NCI-H82 (cell line): ENCODE results near the gene TMEM187.

Source experiments
- DNase-seq: peaks from one replicate; lab custom pipeline; 2025; lab: John Stamatoyannopoulos, UW

Gene TMEM187

GRCh38 chrX:154002215-154002719 is 29.7 kb downstream of the TMEM187 start:
- DNase-seq: peak; percentile 22

GRCh38 chrX:154004315-154004714 is 31.8 kb downstream of the TMEM187 start:
- DNase-seq: no peak

- no peak for DNase-seq
Measured at GRCh38 chrX:154006947-154007346, 34.4 kb downstream of the TMEM187 start.

GRCh38 chrX:154008521-154008920 is 36.0 kb downstream of the TMEM187 start:
- DNase-seq: no peak

- no peak for DNase-seq
Measured at GRCh38 chrX:154010330-154011087, 38.0 kb downstream of the TMEM187 start.

DNA sequence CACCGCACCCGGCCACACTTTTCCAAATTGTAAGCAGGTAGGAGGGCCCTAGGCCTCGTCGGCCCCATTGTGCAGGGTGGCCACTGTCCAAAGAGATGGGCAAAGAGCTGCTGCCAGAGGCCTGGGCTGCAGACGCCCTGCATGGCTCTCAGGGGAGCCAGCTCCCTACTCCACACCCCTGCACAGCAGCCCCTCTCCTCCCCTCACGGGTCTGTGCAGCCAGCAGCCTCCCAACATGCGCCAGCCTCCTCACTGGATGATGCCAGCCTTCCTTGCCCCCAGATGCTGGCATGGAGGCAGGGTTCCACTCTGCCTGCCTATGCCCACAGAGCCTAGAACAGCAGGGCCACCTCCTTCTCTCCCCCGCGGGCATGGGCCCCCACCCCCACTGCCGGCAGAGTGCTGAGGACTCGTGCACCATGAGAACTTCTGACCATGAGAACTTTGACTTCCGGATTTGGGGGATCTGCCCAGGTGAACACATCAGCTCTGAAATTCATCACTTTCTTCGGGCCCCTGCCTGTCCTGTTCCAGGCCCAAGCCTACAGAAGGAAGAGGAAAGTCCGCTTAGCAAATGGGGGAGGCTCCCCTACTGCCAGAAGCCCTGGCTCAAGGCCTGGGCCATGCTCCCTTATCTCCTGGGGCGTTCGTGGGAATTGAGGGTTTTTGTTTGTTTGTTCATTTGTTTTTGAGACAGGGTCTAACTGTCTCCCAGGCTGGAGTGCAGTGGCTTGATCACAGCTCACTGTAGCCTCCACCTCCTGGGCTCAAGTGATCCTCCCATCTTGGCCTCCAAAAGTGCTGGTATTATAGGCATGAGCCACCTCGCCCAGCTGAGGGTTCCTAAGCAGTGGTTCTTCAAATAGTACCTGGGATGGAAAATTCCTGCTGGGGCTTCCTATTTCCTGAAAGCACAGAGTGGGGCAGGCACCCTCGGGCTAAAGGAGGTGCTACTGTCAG is 39.1 kb downstream of the TMEM187 start:
- no peak for DNase-seq

GRCh38 chrX:154012336-154012991 is 39.9 kb downstream of the TMEM187 start:
- DNase-seq: no peak

DNA sequence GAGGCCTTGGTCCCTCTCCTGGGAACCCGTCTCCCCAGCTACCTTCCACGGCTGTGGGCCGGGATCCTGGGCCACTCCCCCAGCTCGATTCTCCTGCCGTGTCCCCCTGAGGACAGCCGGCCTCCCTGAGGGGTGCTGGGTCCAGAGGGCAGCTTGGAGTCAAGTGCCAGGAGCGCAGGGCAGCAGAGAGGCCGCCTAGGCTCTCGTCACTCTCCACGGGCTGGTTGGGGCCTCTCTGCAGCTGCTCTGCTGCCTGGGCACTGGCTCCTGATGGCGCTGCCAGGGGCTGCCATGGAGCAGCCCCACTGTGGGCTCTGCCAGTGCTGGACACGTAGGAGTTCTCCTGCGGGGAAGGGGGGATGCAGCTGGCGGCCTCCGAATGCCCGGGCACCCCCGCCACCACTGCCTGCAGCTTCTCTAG is 40.5 kb downstream of the TMEM187 start:
- no peak for DNase-seq

DNA sequence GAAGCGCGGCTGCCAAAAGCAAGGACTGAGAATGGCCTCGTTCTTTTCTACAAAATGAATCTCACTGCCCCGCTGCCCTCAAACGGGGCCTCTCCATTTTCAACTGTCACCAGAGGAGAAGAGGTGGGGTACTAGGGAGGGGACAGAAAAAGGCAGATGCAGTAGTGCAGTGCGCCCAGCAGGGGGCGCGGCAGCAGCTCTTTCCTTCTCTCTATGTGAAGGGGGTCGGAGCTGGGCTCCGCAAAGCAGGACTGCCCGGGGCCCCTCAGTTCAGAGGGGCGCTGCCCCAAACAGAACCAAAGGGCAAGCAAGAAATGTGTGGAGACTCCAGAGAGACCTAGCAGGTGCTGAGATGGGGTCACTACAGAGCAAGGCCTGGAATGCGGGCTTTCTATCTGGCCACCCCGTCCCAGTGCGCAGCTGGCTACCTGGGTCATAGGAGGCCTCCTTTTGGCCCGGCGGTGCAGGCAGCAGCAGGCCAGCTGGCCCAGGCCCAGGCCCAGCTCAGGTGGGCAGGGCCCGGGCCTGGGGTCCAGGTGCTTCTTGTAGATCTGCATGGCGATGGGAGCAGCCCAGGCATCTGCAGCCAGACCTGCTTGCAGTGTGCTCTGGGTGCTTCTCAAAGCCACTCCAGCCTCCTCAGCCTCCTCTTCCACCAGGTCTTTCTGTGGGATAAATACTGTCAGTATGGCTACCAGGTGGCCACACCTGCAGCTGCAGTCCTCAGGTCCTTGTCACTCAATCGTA is 41.2 kb downstream of the TMEM187 start:
- DNase-seq: peak; percentile 75

DNA sequence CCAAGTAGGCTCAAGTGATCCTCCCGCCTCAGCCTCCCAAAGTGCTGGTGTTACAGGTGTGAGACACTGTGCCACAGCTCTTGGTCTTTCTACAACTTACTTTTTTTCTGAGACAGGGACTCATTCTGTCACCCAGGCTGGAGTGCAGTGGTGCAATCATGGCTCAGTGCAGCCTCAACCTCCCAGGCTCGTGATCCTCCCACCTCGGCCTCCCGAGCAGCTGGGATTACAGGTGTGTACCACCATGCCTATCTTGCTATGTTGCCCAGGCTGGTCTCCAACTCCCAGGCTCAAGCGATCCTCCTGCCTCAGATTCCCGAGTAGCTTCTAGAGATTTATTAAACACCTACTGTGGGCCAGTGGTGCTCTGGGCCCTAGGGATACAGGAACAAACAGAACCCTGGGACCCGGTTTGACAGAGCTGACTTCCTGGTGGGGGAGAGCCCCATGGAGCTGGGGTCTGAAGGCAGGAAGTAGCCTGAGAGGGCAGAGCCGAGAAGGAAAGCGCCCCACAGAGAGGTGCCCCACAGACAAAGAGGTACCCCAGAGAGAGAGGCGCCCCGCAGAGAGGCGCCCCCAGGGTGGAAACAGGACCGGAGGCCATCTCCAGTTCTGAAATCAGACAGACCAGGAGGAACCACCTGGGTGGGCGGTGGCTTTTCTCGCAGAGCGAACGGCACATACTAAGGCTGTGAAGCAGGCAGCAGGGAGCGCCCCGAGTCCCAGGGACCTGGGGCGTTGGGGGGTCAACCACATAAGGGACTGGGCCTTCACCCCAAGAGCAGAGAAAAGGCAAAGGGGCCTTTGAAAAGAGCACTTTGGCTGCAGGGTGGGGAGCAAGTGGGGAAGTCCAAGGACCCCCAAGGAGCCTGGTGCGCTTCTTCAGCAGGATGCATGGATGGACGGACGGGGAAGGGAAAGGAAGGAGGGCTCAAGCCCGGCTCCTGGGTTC is 42.2 kb downstream of the TMEM187 start:
- DNase-seq: no peak

DNA sequence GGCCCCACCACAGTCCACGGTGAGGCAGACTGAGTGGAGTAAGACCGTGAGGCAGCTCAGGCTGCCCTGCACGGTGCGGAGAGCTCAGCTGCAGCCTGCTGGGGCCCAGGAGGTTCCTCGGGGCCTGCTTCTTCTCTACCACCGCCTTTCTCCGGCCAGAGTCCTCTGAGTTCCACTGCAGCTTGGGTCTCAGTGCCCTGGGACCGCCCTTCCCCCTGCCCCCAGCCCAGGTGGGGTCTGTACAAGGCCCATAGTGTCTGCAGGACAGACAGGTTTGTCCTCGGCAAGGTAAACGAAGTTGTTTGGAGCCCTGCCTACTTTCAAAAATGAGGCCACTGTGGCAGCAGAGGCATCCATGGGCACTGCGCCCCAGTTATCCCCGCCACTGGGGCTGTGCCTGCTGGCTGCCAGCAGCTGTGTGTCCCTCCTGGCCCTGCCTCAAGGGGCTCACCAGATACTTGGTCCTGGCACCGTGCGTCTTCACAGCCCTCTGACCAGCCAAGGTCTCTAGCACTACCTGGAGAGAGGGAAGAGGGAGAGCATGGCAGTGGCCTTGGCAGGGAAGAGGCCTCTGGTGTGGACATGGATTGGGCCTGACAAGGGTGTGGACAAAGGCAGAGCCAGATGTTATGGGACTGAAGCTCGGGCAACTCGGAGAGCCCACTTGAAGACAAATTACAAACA is 43.2 kb downstream of the TMEM187 start:
- no peak for DNase-seq

DNA sequence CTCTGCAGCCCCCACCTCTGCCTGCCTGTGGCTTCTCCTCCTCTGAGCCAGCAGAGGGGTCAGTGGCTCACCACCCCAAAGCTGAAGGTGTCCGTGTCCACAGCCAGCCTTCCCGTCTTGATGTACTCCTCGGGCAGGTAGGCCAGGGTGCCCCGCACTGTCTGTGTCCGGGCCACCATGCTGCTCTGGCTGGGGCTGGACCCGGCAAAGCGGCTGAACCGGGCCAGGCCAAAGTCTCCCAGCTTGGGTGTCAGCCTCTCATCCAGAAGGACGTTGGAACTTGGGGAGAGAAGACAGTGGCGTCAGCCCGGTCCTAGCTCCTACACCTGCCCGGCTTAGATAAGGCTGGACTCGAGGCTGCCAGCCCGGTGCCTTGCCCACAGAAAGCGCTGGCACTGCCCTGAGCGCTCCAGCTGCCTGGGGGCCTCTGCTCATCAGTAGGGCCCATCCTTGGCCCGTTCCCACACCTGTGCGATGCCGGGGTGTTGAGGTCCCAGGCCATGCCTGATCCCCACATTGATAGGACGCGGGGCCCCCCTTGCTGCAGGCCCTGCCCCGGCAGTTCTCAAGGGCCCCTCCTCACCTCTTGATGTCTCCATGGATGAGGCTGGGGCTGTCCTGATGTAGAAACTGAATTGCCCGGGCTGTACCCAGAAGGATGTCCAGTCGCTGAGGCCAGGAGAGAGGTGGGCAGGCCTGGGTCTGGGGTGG is 44.0 kb downstream of the TMEM187 start:
- no peak for DNase-seq

DNA sequence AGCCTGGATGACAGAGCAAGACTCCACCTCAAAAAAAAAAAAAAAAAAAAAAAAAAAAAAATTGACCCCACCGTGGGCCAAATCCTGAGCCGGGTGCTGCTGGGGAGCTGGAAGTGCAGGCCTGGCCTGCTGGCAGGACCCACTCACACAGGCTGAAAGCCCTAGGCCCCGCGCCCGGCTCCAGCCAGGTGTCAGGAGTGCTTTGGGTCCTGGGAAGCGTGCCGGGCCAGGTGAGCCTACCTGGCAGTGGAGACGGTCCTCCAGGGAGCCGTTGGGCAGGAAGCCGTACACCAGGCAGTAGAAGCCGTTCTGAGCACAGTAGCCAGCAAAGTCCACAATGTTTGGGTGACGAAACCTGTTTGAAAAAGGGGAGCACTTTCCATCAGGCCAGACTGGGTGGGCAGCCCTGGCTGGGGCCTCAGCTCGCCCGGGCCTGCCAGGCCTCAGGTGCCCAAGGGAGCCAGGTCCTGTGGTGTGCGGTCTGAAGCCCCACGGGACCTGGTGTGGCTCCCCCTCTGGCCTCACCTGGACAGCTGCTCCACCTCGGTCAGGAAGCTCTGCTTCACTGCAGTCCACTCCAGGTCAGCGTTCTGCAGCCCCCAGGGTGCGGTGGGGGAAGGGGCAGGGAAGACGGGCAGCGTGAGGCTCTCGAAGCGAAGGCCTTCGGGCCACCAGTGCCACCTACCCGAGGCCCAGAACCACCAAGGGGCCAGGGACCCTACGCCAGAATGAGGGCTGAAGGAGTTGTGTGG is 45.4 kb downstream of the TMEM187 start:
- DNase-seq: no peak

- DNase-seq: no peak
Measured at GRCh38 chrX:154018518-154019060, 46.0 kb downstream of the TMEM187 start.

DNA sequence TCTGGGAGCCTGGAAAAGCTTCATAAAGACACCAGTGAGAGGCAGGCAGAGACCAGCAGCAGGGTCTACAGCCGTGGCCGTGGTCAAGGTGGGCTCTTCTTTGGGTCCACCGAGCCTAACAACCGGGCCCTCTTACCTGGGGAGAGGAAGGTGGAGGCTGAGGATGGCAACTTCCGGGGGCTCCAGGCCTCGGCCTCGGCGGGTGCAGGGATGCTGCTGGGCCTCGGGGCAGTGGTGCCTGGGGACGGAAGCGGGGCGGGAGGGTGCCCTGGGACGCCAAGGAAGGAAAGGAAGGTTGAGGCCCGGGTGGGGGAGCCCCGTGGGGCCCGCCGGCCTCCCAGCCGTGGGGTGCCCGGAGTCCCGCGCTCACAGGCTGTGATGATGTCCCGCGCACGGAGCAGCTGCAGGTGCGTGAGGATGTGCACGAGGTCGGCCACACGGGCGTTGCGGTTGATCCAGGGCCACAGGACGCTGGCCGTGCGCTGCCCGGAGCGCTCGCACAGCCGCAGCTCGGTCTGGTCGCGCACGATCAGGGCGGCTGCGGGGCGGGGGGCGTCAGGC is 46.6 kb downstream of the TMEM187 start:
- peak; percentile 28 for DNase-seq

- peak; percentile 62 for DNase-seq
Measured at GRCh38 chrX:154019633-154020528, 47.3 kb downstream of the TMEM187 start, which contains the start of gene IRAK1. Gene IRAK1, minus strand, starts transcription at chrX:154019902. Its CDS starts 90 bp downstream, at chrX:154019812.
